Transverse colon (tissue), 4 donors: ENCODE data around the gene TOR1A.

Source experiments
- EP300 ChIP-seq: sonication (generic); formaldehyde crosslinking; IDR thresholded peaks from one replicate; pipeline ENCODE4 v1.6.1; 2017; ENCODE audit warnings: antibody characterized with exemption, low read depth
- POLR2A ChIP-seq: fragments of 450-650 bp; IDR thresholded peaks from one replicate; pipeline ENCODE4 v1.6.1; 2016; ENCODE audit warnings: antibody characterized with exemption, mild to moderate bottlenecking, moderate library complexity
- POLR2AphosphoS5 ChIP-seq, 3 donors: sonication (generic); formaldehyde crosslinking; IDR thresholded peaks; one replicate each; pipeline ENCODE4 v1.6.1; 2016; ENCODE audit warnings: antibody characterized with exemption in 3 of 3
- TF ChIP-seq, protein P1 (sequence below), 5 experiments: fragments of 200-600 bp in 3 of 5; fragments of 450-650 bp in 2 of 5; sonication (generic) in 3 of 5; IDR thresholded peaks; 1 replicate in 2 of 5; 2 replicates in 3 of 5; pipeline ENCODE4 v1.5.1; 2016 to 2017; ENCODE audit warnings: antibody characterized with exemption in 5 of 5, inconsistent platforms in 3 of 5, mild to moderate bottlenecking in 2 of 5, moderate library complexity in 1 of 5

DNA sequence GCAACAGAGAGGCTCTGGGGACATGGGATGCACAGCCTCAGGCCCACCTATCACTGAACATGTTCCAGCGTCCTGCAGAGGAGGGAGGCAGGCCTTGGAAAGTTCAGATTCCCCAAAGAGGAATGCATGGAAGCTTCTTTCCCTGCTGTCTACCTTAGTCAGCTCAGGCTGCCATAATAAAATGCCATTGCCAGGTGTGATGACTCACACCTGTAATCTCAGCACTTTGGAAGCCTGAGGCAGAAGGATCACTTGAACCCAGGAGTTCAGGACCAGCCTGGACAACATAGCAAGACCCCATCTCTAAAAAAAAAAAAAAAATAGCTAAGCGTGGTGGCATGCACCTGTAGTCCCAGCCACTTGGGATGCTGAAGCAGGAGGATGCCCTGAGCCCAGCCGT is 45.5 kb downstream of the TOR1A start:
- TF ChIP-seq, protein P1, sequence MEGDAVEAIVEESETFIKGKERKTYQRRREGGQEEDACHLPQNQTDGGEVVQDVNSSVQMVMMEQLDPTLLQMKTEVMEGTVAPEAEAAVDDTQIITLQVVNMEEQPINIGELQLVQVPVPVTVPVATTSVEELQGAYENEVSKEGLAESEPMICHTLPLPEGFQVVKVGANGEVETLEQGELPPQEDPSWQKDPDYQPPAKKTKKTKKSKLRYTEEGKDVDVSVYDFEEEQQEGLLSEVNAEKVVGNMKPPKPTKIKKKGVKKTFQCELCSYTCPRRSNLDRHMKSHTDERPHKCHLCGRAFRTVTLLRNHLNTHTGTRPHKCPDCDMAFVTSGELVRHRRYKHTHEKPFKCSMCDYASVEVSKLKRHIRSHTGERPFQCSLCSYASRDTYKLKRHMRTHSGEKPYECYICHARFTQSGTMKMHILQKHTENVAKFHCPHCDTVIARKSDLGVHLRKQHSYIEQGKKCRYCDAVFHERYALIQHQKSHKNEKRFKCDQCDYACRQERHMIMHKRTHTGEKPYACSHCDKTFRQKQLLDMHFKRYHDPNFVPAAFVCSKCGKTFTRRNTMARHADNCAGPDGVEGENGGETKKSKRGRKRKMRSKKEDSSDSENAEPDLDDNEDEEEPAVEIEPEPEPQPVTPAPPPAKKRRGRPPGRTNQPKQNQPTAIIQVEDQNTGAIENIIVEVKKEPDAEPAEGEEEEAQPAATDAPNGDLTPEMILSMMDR (IDR thresholded peaks at IDR 0.05): no peak
- TF ChIP-seq POLR2A (no peak), POLR2AphosphoS5 (IDR thresholded peaks at IDR 0.05) (no peak), EP300 (no peak)
